ENCODE results near the gene MRPS26.

- TF ChIP-seq EZH2 (IDR thresholded peaks at IDR 0.05; ENCODE audit: low read length) (no peak), CTCF (optimal IDR thresholded peaks at IDR 0.05 in 1 of 3, IDR thresholded peaks at IDR 0.05 in 1 of 3, conservative IDR thresholded peaks at IDR 0.05 in 1 of 3; ENCODE audit: extremely low read depth in 1 of 3, insufficient read depth in 2 of 3, low read length in 3 of 3) (no peak)
Observed at GRCh38 chr20:3021327-3021726, 24.5 kb upstream of the MRPS26 start.

Measured in keratinocyte (primary cell).